ENCODE measurements around the gene RASSF8.

RASSF8 gene

GRCh38 chr12:26109343-26109881 lies 150.9 kb downstream of the RASSF8 start:
- no peaks in the 10 kb centered on the region for H3K9me3 ChIP-seq (ENCODE audit: insufficient read depth, low read length)
- no peak overlapping the region for H3K27ac ChIP-seq (ENCODE audit: low read depth, low read length)
- TF ChIP-seq CTCF (IDR thresholded peaks at IDR 0.05; ENCODE audit: insufficient read depth, low read length, poor library complexity, severe bottlenecking): no peak
- no peak for TF ChIP-seq EZH2phosphoT487 (conservative IDR thresholded peaks at IDR 0.05; ENCODE audit: low read length)
- H2AFZ ChIP-seq (ENCODE audit: low read depth, low read length, severe bottlenecking): no peak overlapping the region
- no peaks in the 10 kb centered on the region for H4K20me1 ChIP-seq (ENCODE audit: low read depth, low read length)
- H3K36me3 ChIP-seq (ENCODE audit: low read length): no peaks in the 10 kb centered on the region
- H3K27me3 ChIP-seq (ENCODE audit: low read length): no peaks in the 10 kb centered on the region
- no peak overlapping the region for H3K4me3 ChIP-seq (ENCODE audit: insufficient read depth, low read length, poor library complexity, severe bottlenecking)
- no peaks in the 10 kb centered on the region for H3K79me2 ChIP-seq (ENCODE audit: insufficient read depth, low read length)
- no peaks in the 10 kb centered on the region for H3K9me2 ChIP-seq (replicated peaks; ENCODE audit: insufficient read depth, low read length)
- no peak overlapping the region for H3K9ac ChIP-seq (ENCODE audit: low read length)
- no peak overlapping the region for H3K4me2 ChIP-seq (ENCODE audit: low read depth, low read length, poor library complexity, severe bottlenecking)
- no peaks in the 10 kb centered on the region for H3F3A ChIP-seq (ENCODE audit: insufficient read depth)

- Histone ChIP-seq H3K36me3 (ENCODE audit: low read length) (no peaks in the 10 kb centered on the region), H3K4me2 (ENCODE audit: low read depth, low read length, poor library complexity, severe bottlenecking) (no peak overlapping the region), H3K4me3 (ENCODE audit: insufficient read depth, low read length, poor library complexity, severe bottlenecking) (no peak overlapping the region), H4K20me1 (ENCODE audit: low read depth, low read length) (no peaks in the 10 kb centered on the region), H3F3A (ENCODE audit: insufficient read depth) (no peaks in the 10 kb centered on the region), H3K79me2 (ENCODE audit: insufficient read depth, low read length) (no peaks in the 10 kb centered on the region), H3K9me2 (replicated peaks; ENCODE audit: insufficient read depth, low read length) (no peaks in the 10 kb centered on the region), H3K9ac (ENCODE audit: low read length) (no peak overlapping the region), H3K27me3 (ENCODE audit: low read length) (no peaks in the 10 kb centered on the region), H3K27ac (ENCODE audit: low read depth, low read length) (no peak overlapping the region), H3K9me3 (ENCODE audit: insufficient read depth, low read length) (no peaks in the 10 kb centered on the region), H2AFZ (ENCODE audit: low read depth, low read length, severe bottlenecking) (no peak overlapping the region)
- TF ChIP-seq CTCF (IDR thresholded peaks at IDR 0.05; ENCODE audit: insufficient read depth, low read length, poor library complexity, severe bottlenecking): no peak
- no peak for TF ChIP-seq EZH2phosphoT487 (conservative IDR thresholded peaks at IDR 0.05; ENCODE audit: low read length)
Observed at GRCh38 chr12:26112232-26112631, 153.8 kb downstream of the RASSF8 start.

GRCh38 chr12:26112703-26113147 lies 154.2 kb downstream of the RASSF8 start:
- TF ChIP-seq EZH2phosphoT487 (conservative IDR thresholded peaks at IDR 0.05; ENCODE audit: low read length) (no peak), CTCF (IDR thresholded peaks at IDR 0.05; ENCODE audit: insufficient read depth, low read length, poor library complexity, severe bottlenecking) (no peak)
- no peaks in the 10 kb centered on the region for H3K9me2 ChIP-seq (replicated peaks; ENCODE audit: insufficient read depth, low read length)
- no peaks in the 10 kb centered on the region for H3K36me3 ChIP-seq (ENCODE audit: low read length)
- H3K27ac ChIP-seq (ENCODE audit: low read depth, low read length): no peak overlapping the region
- no peaks in the 10 kb centered on the region for H3F3A ChIP-seq (ENCODE audit: insufficient read depth)
- H2AFZ ChIP-seq (ENCODE audit: low read depth, low read length, severe bottlenecking): no peak overlapping the region
- no peaks in the 10 kb centered on the region for H3K79me2 ChIP-seq (ENCODE audit: insufficient read depth, low read length)
- H3K27me3 ChIP-seq (ENCODE audit: low read length): no peaks in the 10 kb centered on the region
- H3K9me3 ChIP-seq (ENCODE audit: insufficient read depth, low read length): no peaks in the 10 kb centered on the region
- H3K4me3 ChIP-seq (ENCODE audit: insufficient read depth, low read length, poor library complexity, severe bottlenecking): no peak overlapping the region
- no peak overlapping the region for H3K9ac ChIP-seq (ENCODE audit: low read length)
- H4K20me1 ChIP-seq (ENCODE audit: low read depth, low read length): no peaks in the 10 kb centered on the region
- H3K4me2 ChIP-seq (ENCODE audit: low read depth, low read length, poor library complexity, severe bottlenecking): no peak overlapping the region

All from SU-DHL-6 (cell line).